ENCODE measurements around the gene PRR32.

Gene PRR32

GRCh38 chrX:126847143-126847542 is 27.6 kb downstream of the PRR32 start:
- Histone ChIP-seq H3K27ac (ENCODE audit: low read length) (no peak overlapping the region), H2AFZ (ENCODE audit: low read depth, low read length) (no peak overlapping the region), H3K4me3 (ENCODE audit: low read depth in 1 of 2, low read length in 2 of 2) (no peak overlapping the region), H3K4me1 (ENCODE audit: insufficient read depth, low read length) (no peaks in the 10 kb centered on the region), H4K20me1 (ENCODE audit: insufficient read depth, low read length) (no peaks in the 10 kb centered on the region), H3K79me2 (ENCODE audit: insufficient read depth, low read length) (no peaks in the 10 kb centered on the region), H3K9me3 (ENCODE audit: insufficient read depth, low read length, severe bottlenecking) (no peaks in the 10 kb centered on the region), H3K4me2 (ENCODE audit: insufficient read depth, low read length) (no peak overlapping the region), H3K9ac (ENCODE audit: low read depth, low read length) (no peak overlapping the region), H3K27me3 (ENCODE audit: insufficient read depth, low read length, poor library complexity) (no peaks in the 10 kb centered on the region), H3K36me3 (ENCODE audit: insufficient read depth, low read length) (no peaks in the 10 kb centered on the region)
- ATAC-seq (ENCODE audit: insufficient read depth, low read depth) = no peak
- no peak for TF ChIP-seq EZH2 (IDR thresholded peaks at IDR 0.05; ENCODE audit: borderline replicate concordance, low read depth, low read length, severe bottlenecking)
- TF ChIP-seq, protein P1, sequence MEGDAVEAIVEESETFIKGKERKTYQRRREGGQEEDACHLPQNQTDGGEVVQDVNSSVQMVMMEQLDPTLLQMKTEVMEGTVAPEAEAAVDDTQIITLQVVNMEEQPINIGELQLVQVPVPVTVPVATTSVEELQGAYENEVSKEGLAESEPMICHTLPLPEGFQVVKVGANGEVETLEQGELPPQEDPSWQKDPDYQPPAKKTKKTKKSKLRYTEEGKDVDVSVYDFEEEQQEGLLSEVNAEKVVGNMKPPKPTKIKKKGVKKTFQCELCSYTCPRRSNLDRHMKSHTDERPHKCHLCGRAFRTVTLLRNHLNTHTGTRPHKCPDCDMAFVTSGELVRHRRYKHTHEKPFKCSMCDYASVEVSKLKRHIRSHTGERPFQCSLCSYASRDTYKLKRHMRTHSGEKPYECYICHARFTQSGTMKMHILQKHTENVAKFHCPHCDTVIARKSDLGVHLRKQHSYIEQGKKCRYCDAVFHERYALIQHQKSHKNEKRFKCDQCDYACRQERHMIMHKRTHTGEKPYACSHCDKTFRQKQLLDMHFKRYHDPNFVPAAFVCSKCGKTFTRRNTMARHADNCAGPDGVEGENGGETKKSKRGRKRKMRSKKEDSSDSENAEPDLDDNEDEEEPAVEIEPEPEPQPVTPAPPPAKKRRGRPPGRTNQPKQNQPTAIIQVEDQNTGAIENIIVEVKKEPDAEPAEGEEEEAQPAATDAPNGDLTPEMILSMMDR (IDR thresholded peaks at IDR 0.05; ENCODE audit: borderline replicate concordance, extremely low read depth, low read length, poor library complexity, severe bottlenecking) = no peak
- no peak for DNase-seq

GRCh38 chrX:126855839-126856524 is 36.5 kb downstream of the PRR32 start:
- H3K27me3 ChIP-seq (ENCODE audit: insufficient read depth, low read length, poor library complexity) = no peaks in the 10 kb centered on the region
- no peaks in the 10 kb centered on the region for H4K20me1 ChIP-seq (ENCODE audit: insufficient read depth, low read length)
- DNase-seq (no peak), ATAC-seq (ENCODE audit: insufficient read depth, low read depth) (no peak)
- no peak overlapping the region for H3K4me3 ChIP-seq (ENCODE audit: low read depth in 1 of 2, low read length in 2 of 2)
- H3K79me2 ChIP-seq (ENCODE audit: insufficient read depth, low read length) = no peaks in the 10 kb centered on the region
- no peaks in the 10 kb centered on the region for H3K36me3 ChIP-seq (ENCODE audit: insufficient read depth, low read length)
- H2AFZ ChIP-seq (ENCODE audit: low read depth, low read length) = no peak overlapping the region
- H3K9ac ChIP-seq (ENCODE audit: low read depth, low read length) = no peak overlapping the region
- H3K4me1 ChIP-seq (ENCODE audit: insufficient read depth, low read length) = no peaks in the 10 kb centered on the region
- TF ChIP-seq EZH2 (IDR thresholded peaks at IDR 0.05; ENCODE audit: borderline replicate concordance, low read depth, low read length, severe bottlenecking) = no peak
- TF ChIP-seq, protein P1 (IDR thresholded peaks at IDR 0.05; ENCODE audit: borderline replicate concordance, extremely low read depth, low read length, poor library complexity, severe bottlenecking) = no peak
- no peak overlapping the region for H3K27ac ChIP-seq (ENCODE audit: low read length)
- no peaks in the 10 kb centered on the region for H3K9me3 ChIP-seq (ENCODE audit: insufficient read depth, low read length, severe bottlenecking)
- H3K4me2 ChIP-seq (ENCODE audit: insufficient read depth, low read length) = no peak overlapping the region
